Caco-2 (cell line): ENCODE results near the gene OGDH. TPM values are rescaled to one million over a fixed set of nuclear protein-coding genes. Genes with fewer than 3 reads are reported as not detected.

Source experiments
- BruUV-seq: library from RNA; stranded (reverse); fragments of 400-500 nt; replicated peaks from 2 replicates; lab custom pipeline; 2021; lab: Mats Ljungman, UMichigan
- CTCF ChIA-PET: fragments of 300-600 bp; sonication (Branson Sonifier 250); formaldehyde crosslinking; loops from one replicate; lab custom pipeline; 2022; ENCODE audit warnings: antibody characterized with exemption; lab: Charles Lee
- POLR2A ChIA-PET: fragments of 300-600 bp; sonication (Branson Sonifier 250); formaldehyde crosslinking; loops from one replicate; lab custom pipeline; 2022; ENCODE audit warnings: antibody characterized with exemption; lab: Charles Lee
- DNase-seq, 2 experiments: peaks; one replicate each; pipeline versions ENCODE4 v3.0.0 to v3.0.0-alpha.2; 2020 to 2022
- H3K27me3 ChIP-seq: replicated peaks from 2 replicates; pipeline ENCODE4 v1.6.0; 2011; ENCODE audit warnings: low read length; ENCODE audit not compliant: control insufficient read depth, insufficient read depth
- H3K36me3 ChIP-seq: 2 replicates; pipeline ENCODE4 v1.5.1; 2011; ENCODE audit warnings: low read length; ENCODE audit not compliant: control insufficient read depth, insufficient read depth
- H3K4me1 ChIP-seq: fragments of 250-450 bp; sonication (Bioruptor Pico); 2 replicates; pipeline ENCODE4 v1.5.1; 2020; ENCODE audit warnings: mild to moderate bottlenecking
- H3K4me3 ChIP-seq: 2 replicates; pipeline ENCODE4 v1.5.1; 2011; ENCODE audit warnings: low read depth, mild to moderate bottlenecking, control low read depth, low read length
- H3K9me3 ChIP-seq: fragments of 250-450 bp; sonication (Bioruptor Pico); 2 replicates; pipeline ENCODE4 v1.5.1; 2020; ENCODE audit warnings: mild to moderate bottlenecking, moderate library complexity
- H3K27ac Mint-ChIP-seq: one replicate; pipeline ENCODE4 v1.8.0; 2022; ENCODE audit warnings: mixed read lengths; ENCODE audit not compliant: unreplicated experiment
- H3K27me3 Mint-ChIP-seq: one replicate; pipeline ENCODE4 v1.8.0; 2022; ENCODE audit warnings: mixed read lengths; ENCODE audit not compliant: insufficient read depth, unreplicated experiment
- H3K36me3 Mint-ChIP-seq: one replicate; pipeline ENCODE4 v1.8.0; 2022; ENCODE audit warnings: mild to moderate bottlenecking, mixed read lengths; ENCODE audit not compliant: insufficient read depth, unreplicated experiment
- H3K4me1 Mint-ChIP-seq: one replicate; pipeline ENCODE4 v1.8.0; 2022; ENCODE audit warnings: low read depth, mixed read lengths; ENCODE audit not compliant: unreplicated experiment
- H3K4me3 Mint-ChIP-seq: one replicate; pipeline ENCODE4 v1.8.0; 2022; ENCODE audit warnings: mild to moderate bottlenecking, moderate library complexity, mixed read lengths; ENCODE audit not compliant: unreplicated experiment
- H3K9me3 Mint-ChIP-seq: one replicate; pipeline ENCODE4 v1.8.0; 2022; ENCODE audit warnings: mixed read lengths; ENCODE audit not compliant: unreplicated experiment
- intact Hi-C: fragments of 100-400 bp; cut with micrococcal nuclease; formaldehyde crosslinking; loops from one replicate; pipeline ENCODE4 v1.10.0; 2022; ENCODE audit not compliant: unreplicated experiment
- total RNA-seq: library from RNA; stranded (reverse); gene quantifications from 2 replicates; pipeline ENCODE4 v1.2.3, GENCODE V29; 2022
- TF ChIP-seq, protein P1 (sequence below), 2 experiments: fragments of 200-600 bp in 1 of 2; IDR thresholded peaks; 1 replicate in 1 of 2; 2 replicates in 1 of 2; pipeline versions ENCODE4 v1.5.1 to v1.8.0; 2011 to 2022; ENCODE audit warnings: antibody characterized with exemption in 1 of 2, control low read depth in 1 of 2, inconsistent platforms in 1 of 2, low read depth in 1 of 2, low read length in 1 of 2, mild to moderate bottlenecking in 1 of 2, moderate library complexity in 1 of 2; ENCODE audit not compliant: insufficient read depth in 1 of 2, severe bottlenecking in 1 of 2, unreplicated experiment in 1 of 2

Gene OGDH
- total RNA-seq, 1 experiment from 2014 or later, result 62.1 TPM

DNA sequence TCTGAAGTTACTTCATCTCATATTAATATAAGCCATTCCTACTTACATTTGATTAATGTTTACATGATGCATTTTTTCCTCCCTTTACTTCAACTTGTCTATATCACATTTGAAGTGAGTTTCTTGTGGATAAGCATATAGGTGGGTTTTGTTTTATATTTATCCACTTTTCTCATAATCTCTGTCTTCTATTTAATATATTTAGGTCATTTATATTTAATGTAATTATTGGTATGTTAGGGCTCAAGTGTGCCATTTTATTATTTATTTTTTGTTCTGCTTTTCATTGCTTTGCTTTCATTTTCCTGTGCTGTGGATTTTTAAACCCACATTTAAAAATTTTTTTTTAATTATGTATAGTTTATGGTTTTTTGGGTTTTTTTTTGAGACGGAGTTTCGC is 54.8 kb downstream of the OGDH start:
- CTCF ChIA-PET, result no interaction called here
- Histone ChIP-seq H3K4me3 (no peak overlapping the region), H3K4me1 (no peaks in the 10 kb centered on the region), H3K9me3 (peaks cover 18% of the 10 kb centered on the region), H3K36me3 (peaks cover 1% of the 10 kb centered on the region; the same call in 1 of the 2 replicates), H3K27me3 (no peaks in the 10 kb centered on the region)
- H3K27me3 Mint-ChIP-seq, result no peaks in the 10 kb centered on the region
- POLR2A ChIA-PET, result no interaction called here
- no peak overlapping the region for H3K27ac Mint-ChIP-seq
- peaks cover 35% of the 10 kb centered on the region for H3K9me3 Mint-ChIP-seq
- no peaks in the 10 kb centered on the region for H3K4me1 Mint-ChIP-seq
- no peak for DNase-seq
- intact Hi-C loops, result no loop called here
- BruUV-seq, result no TSS peak
- TF ChIP-seq, protein P1, sequence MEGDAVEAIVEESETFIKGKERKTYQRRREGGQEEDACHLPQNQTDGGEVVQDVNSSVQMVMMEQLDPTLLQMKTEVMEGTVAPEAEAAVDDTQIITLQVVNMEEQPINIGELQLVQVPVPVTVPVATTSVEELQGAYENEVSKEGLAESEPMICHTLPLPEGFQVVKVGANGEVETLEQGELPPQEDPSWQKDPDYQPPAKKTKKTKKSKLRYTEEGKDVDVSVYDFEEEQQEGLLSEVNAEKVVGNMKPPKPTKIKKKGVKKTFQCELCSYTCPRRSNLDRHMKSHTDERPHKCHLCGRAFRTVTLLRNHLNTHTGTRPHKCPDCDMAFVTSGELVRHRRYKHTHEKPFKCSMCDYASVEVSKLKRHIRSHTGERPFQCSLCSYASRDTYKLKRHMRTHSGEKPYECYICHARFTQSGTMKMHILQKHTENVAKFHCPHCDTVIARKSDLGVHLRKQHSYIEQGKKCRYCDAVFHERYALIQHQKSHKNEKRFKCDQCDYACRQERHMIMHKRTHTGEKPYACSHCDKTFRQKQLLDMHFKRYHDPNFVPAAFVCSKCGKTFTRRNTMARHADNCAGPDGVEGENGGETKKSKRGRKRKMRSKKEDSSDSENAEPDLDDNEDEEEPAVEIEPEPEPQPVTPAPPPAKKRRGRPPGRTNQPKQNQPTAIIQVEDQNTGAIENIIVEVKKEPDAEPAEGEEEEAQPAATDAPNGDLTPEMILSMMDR (IDR thresholded peaks at IDR 0.05; ENCODE audit: insufficient read depth in 1 of 2, low read depth in 1 of 2, low read length in 1 of 2, severe bottlenecking in 1 of 2, unreplicated experiment in 1 of 2), result no peak
- peaks cover 40% of the 10 kb centered on the region for H3K36me3 Mint-ChIP-seq
- H3K4me3 Mint-ChIP-seq, result no peak overlapping the region

DNA sequence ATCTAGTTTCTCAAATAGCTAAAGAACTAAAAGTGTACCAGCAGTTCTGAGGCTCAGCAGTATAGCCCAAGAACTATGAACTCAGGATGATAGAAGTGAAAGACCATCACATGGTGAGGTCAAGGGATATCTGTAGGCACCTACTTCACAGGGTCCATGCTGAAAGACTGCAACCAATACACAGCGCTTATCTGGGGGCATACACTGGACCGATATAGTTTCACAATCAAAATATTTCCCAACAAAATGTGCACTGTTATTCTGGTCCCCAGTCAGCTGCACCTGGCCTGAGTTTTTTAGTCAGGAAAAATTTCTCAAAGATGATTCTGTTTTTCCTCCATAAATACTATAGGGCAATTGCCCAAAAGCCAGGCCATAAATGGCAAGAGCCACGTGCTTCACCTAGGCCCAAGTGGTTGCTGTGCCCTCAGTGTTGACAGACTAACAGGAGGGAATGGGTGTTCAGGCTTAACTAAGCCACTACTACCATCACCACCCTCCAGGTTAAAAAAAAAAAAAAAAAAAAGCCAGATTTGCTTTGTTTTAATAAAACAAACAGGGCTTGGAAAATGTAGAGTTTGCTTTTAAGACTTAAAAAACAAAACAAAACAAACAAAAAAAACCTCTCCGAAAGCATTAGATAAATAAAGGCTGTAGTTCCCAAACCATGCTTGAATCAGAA is 58.5 kb downstream of the OGDH start:
- Histone ChIP-seq H3K9me3 (peaks cover 7% of the 10 kb centered on the region; the same call in 1 of the 2 replicates), H3K27me3 (no peaks in the 10 kb centered on the region), H3K4me3 (no peak overlapping the region), H3K36me3 (peaks cover 3% of the 10 kb centered on the region; the same call in 1 of the 2 replicates), H3K4me1 (no peaks in the 10 kb centered on the region)
- intact Hi-C loops, result no loop called here
- DNase-seq, result no peak
- POLR2A ChIA-PET, result no interaction called here
- Mint-ChIP-seq H3K27me3 (no peaks in the 10 kb centered on the region), H3K36me3 (peaks cover 45% of the 10 kb centered on the region), H3K27ac (no peak overlapping the region), H3K4me1 (no peaks in the 10 kb centered on the region), H3K4me3 (no peak overlapping the region), H3K9me3 (peaks cover 16% of the 10 kb centered on the region)
- BruUV-seq, result no TSS peak
- TF ChIP-seq, protein P1 (IDR thresholded peaks at IDR 0.05; ENCODE audit: insufficient read depth in 1 of 2, low read depth in 1 of 2, low read length in 1 of 2, severe bottlenecking in 1 of 2, unreplicated experiment in 1 of 2), result no peak
- CTCF ChIA-PET, result no interaction called here

DNA sequence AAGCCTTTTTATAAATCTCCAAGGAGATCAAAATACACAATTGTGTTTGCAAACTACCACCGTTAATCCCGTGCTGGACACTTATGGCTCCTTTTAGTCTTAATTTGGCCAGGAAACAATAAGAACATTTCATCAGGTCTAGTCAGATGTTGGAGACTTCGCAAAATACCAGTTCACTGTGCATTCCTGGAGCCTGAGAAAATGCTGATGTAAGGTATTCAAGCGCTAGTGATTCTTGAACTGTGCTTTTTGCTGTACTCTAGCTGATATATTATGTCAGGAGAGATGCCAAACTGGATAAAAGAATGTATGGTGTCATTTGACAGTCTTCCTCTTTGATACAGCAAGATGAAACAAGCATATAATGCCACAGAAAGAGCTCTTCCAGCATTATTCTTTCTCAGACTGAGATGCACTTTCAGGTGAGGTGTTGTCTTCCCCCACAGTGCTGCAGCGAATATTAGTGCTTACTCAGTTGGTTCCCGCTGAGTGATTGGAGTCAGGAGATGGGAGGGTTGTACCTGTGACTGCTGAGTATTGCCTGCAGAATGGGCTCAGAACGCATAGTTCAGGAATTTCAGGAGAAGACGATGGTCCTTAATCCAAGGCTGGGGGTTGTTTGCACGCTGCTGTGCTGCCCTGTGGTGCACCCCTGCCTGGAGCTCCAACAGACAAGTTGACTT is 59.2 kb downstream of the OGDH start:
- Mint-ChIP-seq H3K27me3 (no peaks in the 10 kb centered on the region), H3K4me1 (no peaks in the 10 kb centered on the region), H3K36me3 (peaks cover 51% of the 10 kb centered on the region), H3K27ac (no peak overlapping the region), H3K4me3 (no peak overlapping the region), H3K9me3 (peaks cover 9% of the 10 kb centered on the region)
- no peak for DNase-seq
- no TSS peak for BruUV-seq
- Histone ChIP-seq H3K27me3 (no peaks in the 10 kb centered on the region), H3K4me1 (no peaks in the 10 kb centered on the region), H3K36me3 (peaks cover 1% of the 10 kb centered on the region; the same call in 1 of the 2 replicates), H3K4me3 (no peak overlapping the region), H3K9me3 (peaks cover 7% of the 10 kb centered on the region; the same call in 1 of the 2 replicates)
- ChIA-PET CTCF (no interaction called here), POLR2A (no interaction called here)
- TF ChIP-seq, protein P1 (IDR thresholded peaks at IDR 0.05; ENCODE audit: insufficient read depth in 1 of 2, low read depth in 1 of 2, low read length in 1 of 2, severe bottlenecking in 1 of 2, unreplicated experiment in 1 of 2), result no peak
- intact Hi-C loops, result no loop called here
